Measurements from ENCODE around the gene ABLIM2.

The ABLIM2 gene

GRCh38 chr4:8033067-8033755 is 125.4 kb downstream of the ABLIM2 start:
- WGBS = 95% methylated on average over 14 of the region's 17 CpGs
- H3K27me3 ChIP-seq (ENCODE audit: insufficient read depth, low read length) = no peaks in the 10 kb centered on the region
- H3K9ac ChIP-seq (ENCODE audit: low read depth, low read length) = no peak overlapping the region
- no peaks in the 10 kb centered on the region for H3K36me3 ChIP-seq (ENCODE audit: insufficient read depth, low read length)
- no peaks in the 10 kb centered on the region for H3K9me3 ChIP-seq (ENCODE audit: insufficient read depth, low read depth, low read length)
- H3K4me3 ChIP-seq (ENCODE audit: low read length) = no peak overlapping the region
- H3K4me1 ChIP-seq (ENCODE audit: insufficient read depth, low read length) = no peaks in the 10 kb centered on the region
- no peak overlapping the region for H3K27ac ChIP-seq (ENCODE audit: low read depth, low read length)

GRCh38 chr4:8032381-8032780 is 126.2 kb downstream of the ABLIM2 start:
- Histone ChIP-seq H3K9ac (ENCODE audit: low read depth, low read length) (no peak overlapping the region), H3K27me3 (ENCODE audit: insufficient read depth, low read length) (no peaks in the 10 kb centered on the region), H3K4me3 (ENCODE audit: low read length) (no peak overlapping the region), H3K27ac (ENCODE audit: low read depth, low read length) (no peak overlapping the region), H3K4me1 (ENCODE audit: insufficient read depth, low read length) (no peaks in the 10 kb centered on the region), H3K9me3 (ENCODE audit: insufficient read depth, low read depth, low read length) (no peaks in the 10 kb centered on the region), H3K36me3 (ENCODE audit: insufficient read depth, low read length) (no peaks in the 10 kb centered on the region)
- WGBS = 94% methylated on average over 23 of the region's 23 CpGs

GRCh38 chr4:8030121-8030781 is 128.4 kb downstream of the ABLIM2 start:
- no peaks in the 10 kb centered on the region for H3K36me3 ChIP-seq (ENCODE audit: insufficient read depth, low read length)
- H3K9ac ChIP-seq (ENCODE audit: low read depth, low read length) = no peak overlapping the region
- 90% methylated on average over 22 of the region's 22 CpGs for WGBS
- no peaks in the 10 kb centered on the region for H3K4me1 ChIP-seq (ENCODE audit: insufficient read depth, low read length)
- no peaks in the 10 kb centered on the region for H3K27me3 ChIP-seq (ENCODE audit: insufficient read depth, low read length)
- H3K4me3 ChIP-seq (ENCODE audit: low read length) = no peak overlapping the region
- H3K27ac ChIP-seq (ENCODE audit: low read depth, low read length) = no peak overlapping the region
- no peaks in the 10 kb centered on the region for H3K9me3 ChIP-seq (ENCODE audit: insufficient read depth, low read depth, low read length)

- 86% methylated on average over 12 of the region's 12 CpGs for WGBS
- no peak overlapping the region for H3K27ac ChIP-seq (ENCODE audit: low read depth, low read length)
- H3K27me3 ChIP-seq (ENCODE audit: insufficient read depth, low read length) = no peaks in the 10 kb centered on the region
- no peaks in the 10 kb centered on the region for H3K4me1 ChIP-seq (ENCODE audit: insufficient read depth, low read length)
- H3K9me3 ChIP-seq (ENCODE audit: insufficient read depth, low read depth, low read length) = no peaks in the 10 kb centered on the region
- H3K9ac ChIP-seq (ENCODE audit: low read depth, low read length) = no peak overlapping the region
- H3K4me3 ChIP-seq (ENCODE audit: low read length) = no peak overlapping the region
- H3K36me3 ChIP-seq (ENCODE audit: insufficient read depth, low read length) = no peaks in the 10 kb centered on the region
Observed at GRCh38 chr4:8029689-8030088, 128.9 kb downstream of the ABLIM2 start.

- no peak overlapping the region for H3K27ac ChIP-seq (ENCODE audit: low read depth, low read length)
- H3K9ac ChIP-seq (ENCODE audit: low read depth, low read length) = no peak overlapping the region
- no peaks in the 10 kb centered on the region for H3K27me3 ChIP-seq (ENCODE audit: insufficient read depth, low read length)
- H3K4me3 ChIP-seq (ENCODE audit: low read length) = no peak overlapping the region
- WGBS = 87% methylated on average over 20 of the region's 20 CpGs
- no peaks in the 10 kb centered on the region for H3K4me1 ChIP-seq (ENCODE audit: insufficient read depth, low read length)
- H3K36me3 ChIP-seq (ENCODE audit: insufficient read depth, low read length) = no peaks in the 10 kb centered on the region
- no peaks in the 10 kb centered on the region for H3K9me3 ChIP-seq (ENCODE audit: insufficient read depth, low read depth, low read length)
Observed at GRCh38 chr4:8028884-8029568, 129.6 kb downstream of the ABLIM2 start.

GRCh38 chr4:8028368-8028767 is 130.2 kb downstream of the ABLIM2 start:
- H3K27ac ChIP-seq (ENCODE audit: low read depth, low read length) = no peak overlapping the region
- H3K4me3 ChIP-seq (ENCODE audit: low read length) = no peak overlapping the region
- WGBS = 92% methylated on average over 2 of the region's 2 CpGs
- no peaks in the 10 kb centered on the region for H3K36me3 ChIP-seq (ENCODE audit: insufficient read depth, low read length)
- H3K9me3 ChIP-seq (ENCODE audit: insufficient read depth, low read depth, low read length) = no peaks in the 10 kb centered on the region
- no peaks in the 10 kb centered on the region for H3K4me1 ChIP-seq (ENCODE audit: insufficient read depth, low read length)
- no peaks in the 10 kb centered on the region for H3K27me3 ChIP-seq (ENCODE audit: insufficient read depth, low read length)
- no peak overlapping the region for H3K9ac ChIP-seq (ENCODE audit: low read depth, low read length)

GRCh38 chr4:8026453-8026852 is 132.2 kb downstream of the ABLIM2 start:
- Histone ChIP-seq H3K9ac (ENCODE audit: low read depth, low read length) (no peak overlapping the region), H3K36me3 (ENCODE audit: insufficient read depth, low read length) (no peaks in the 10 kb centered on the region), H3K4me3 (ENCODE audit: low read length) (no peak overlapping the region), H3K27ac (ENCODE audit: low read depth, low read length) (no peak overlapping the region), H3K4me1 (ENCODE audit: insufficient read depth, low read length) (no peaks in the 10 kb centered on the region), H3K9me3 (ENCODE audit: insufficient read depth, low read depth, low read length) (no peaks in the 10 kb centered on the region), H3K27me3 (ENCODE audit: insufficient read depth, low read length) (no peaks in the 10 kb centered on the region)
- 92% methylated on average over 3 of the region's 3 CpGs for WGBS

GRCh38 chr4:8025668-8026067 is 132.9 kb downstream of the ABLIM2 start:
- Histone ChIP-seq H3K27ac (ENCODE audit: low read depth, low read length) (no peak overlapping the region), H3K4me3 (ENCODE audit: low read length) (no peak overlapping the region), H3K4me1 (ENCODE audit: insufficient read depth, low read length) (no peaks in the 10 kb centered on the region), H3K9me3 (ENCODE audit: insufficient read depth, low read depth, low read length) (no peaks in the 10 kb centered on the region), H3K36me3 (ENCODE audit: insufficient read depth, low read length) (no peaks in the 10 kb centered on the region), H3K27me3 (ENCODE audit: insufficient read depth, low read length) (no peaks in the 10 kb centered on the region), H3K9ac (ENCODE audit: low read depth, low read length) (no peak overlapping the region)
- WGBS = 95% methylated on average over 9 of the region's 9 CpGs

- Histone ChIP-seq H3K27me3 (ENCODE audit: insufficient read depth, low read length) (no peaks in the 10 kb centered on the region), H3K36me3 (ENCODE audit: insufficient read depth, low read length) (no peaks in the 10 kb centered on the region), H3K9ac (ENCODE audit: low read depth, low read length) (no peak overlapping the region), H3K4me1 (ENCODE audit: insufficient read depth, low read length) (no peaks in the 10 kb centered on the region), H3K27ac (ENCODE audit: low read depth, low read length) (no peak overlapping the region), H3K4me3 (ENCODE audit: low read length) (no peak overlapping the region), H3K9me3 (ENCODE audit: insufficient read depth, low read depth, low read length) (no peaks in the 10 kb centered on the region)
- 90% methylated on average over 25 of the region's 25 CpGs for WGBS
Observed at GRCh38 chr4:8024073-8024786, 134.4 kb downstream of the ABLIM2 start.

- Histone ChIP-seq H3K27ac (ENCODE audit: low read depth, low read length) (no peak overlapping the region), H3K36me3 (ENCODE audit: insufficient read depth, low read length) (no peaks in the 10 kb centered on the region), H3K4me1 (ENCODE audit: insufficient read depth, low read length) (no peaks in the 10 kb centered on the region), H3K9me3 (ENCODE audit: insufficient read depth, low read depth, low read length) (no peaks in the 10 kb centered on the region), H3K9ac (ENCODE audit: low read depth, low read length) (no peak overlapping the region), H3K27me3 (ENCODE audit: insufficient read depth, low read length) (no peaks in the 10 kb centered on the region), H3K4me3 (ENCODE audit: low read length) (no peak overlapping the region)
- 91% methylated on average over 8 of the region's 8 CpGs for WGBS
Observed at GRCh38 chr4:8023696-8024033, 134.9 kb downstream of the ABLIM2 start.
